Natural killer cell treated with Interleukin-12 subunit alpha and Interleukin-12 subunit beta and Interleukin-15 and Interleukin-18, amount 100 ng/mL, for 72 hours (primary cell): ENCODE measurements around the gene SWT1. TPM values are rescaled to one million over a fixed set of nuclear protein-coding genes. Genes with fewer than 3 reads are reported as not detected.

Experiments
- ATAC-seq, 2 donors: fragments of 150-1000 bp; cut with Tn5 transposase in 1 of 2; sonication (Bioruptor Pico), chemical (Tn5 transposase) in 1 of 2; 2 replicates each; pipeline ENCODE4 v1.10.0; 2021
- DNase-seq: peaks from one replicate; pipeline ENCODE4 v3.0.0; 2022; ENCODE audit warnings: low spot score
- H3K27ac Mint-ChIP-seq, 2 donors: 1 replicate in 1 of 2; 2 replicates in 1 of 2; pipeline ENCODE4 v1.8.0; 2022; ENCODE audit warnings: mixed read lengths in 2 of 2, mild to moderate bottlenecking in 1 of 2, moderate library complexity in 1 of 2
- H3K27me3 Mint-ChIP-seq, 2 donors: 1 replicate in 1 of 2; 2 replicates in 1 of 2; pipeline ENCODE4 v1.8.0; 2022; ENCODE audit warnings: mixed read lengths in 2 of 2
- H3K36me3 Mint-ChIP-seq: one replicate; pipeline ENCODE4 v1.8.0; 2022; ENCODE audit warnings: mixed read lengths
- H3K4me1 Mint-ChIP-seq, 2 donors: 1 replicate in 1 of 2; 2 replicates in 1 of 2; pipeline ENCODE4 v1.8.0; 2022; ENCODE audit warnings: low read depth in 2 of 2, mixed read lengths in 2 of 2, mild to moderate bottlenecking in 1 of 2
- H3K4me3 Mint-ChIP-seq: one replicate; pipeline ENCODE4 v1.8.0; 2022; ENCODE audit warnings: mixed read lengths
- H3K9me3 Mint-ChIP-seq: 2 replicates; pipeline ENCODE4 v1.8.0; 2022; ENCODE audit warnings: mixed read lengths
- total RNA-seq, 2 donors: library from RNA; stranded (reverse); gene quantifications; one replicate each; pipeline ENCODE4 v1.2.3, GENCODE V29; 2022

The SWT1 gene
- total RNA-seq, 2 donors from 2014 or later, result 2.2 to 2.3 TPM

GRCh38 chr1:185291652-185292051 lies 134.7 kb downstream of the SWT1 start:
- ATAC-seq (no peak), DNase-seq (no peak)
- Mint-ChIP-seq H3K9me3 (no peaks in the 10 kb centered on the region), H3K36me3 (peaks cover 43% of the 10 kb centered on the region), H3K4me3 (no peak overlapping the region), H3K27me3 (no peaks in the 10 kb centered on the region), H3K4me1 (peaks cover 32 to 41% of the 10 kb centered on the region in 2 donors), H3K27ac (peak overlapping the region; percentile 82 to 87)

GRCh38 chr1:185292237-185292636 lies 135.3 kb downstream of the SWT1 start:
- H3K9me3 Mint-ChIP-seq, result no peaks in the 10 kb centered on the region
- no peak for ATAC-seq
- H3K27ac Mint-ChIP-seq, result peak overlapping the region; percentile 82 to 87
- H3K4me3 Mint-ChIP-seq, result no peak overlapping the region
- H3K4me1 Mint-ChIP-seq, result peaks cover 30 to 38% of the 10 kb centered on the region in 2 donors
- H3K27me3 Mint-ChIP-seq, result no peaks in the 10 kb centered on the region
- no peak for DNase-seq
- H3K36me3 Mint-ChIP-seq, result peaks cover 46% of the 10 kb centered on the region

- H3K9me3 Mint-ChIP-seq, result no peaks in the 10 kb centered on the region
Measured at GRCh38 chr1:185293967-185294542, 137.1 kb downstream of the SWT1 start.

GRCh38 chr1:185295091-185295490 lies 138.1 kb downstream of the SWT1 start:
- Mint-ChIP-seq H3K9me3 (no peaks in the 10 kb centered on the region), H3K4me1 (peaks cover 33 to 38% of the 10 kb centered on the region in 2 donors), H3K36me3 (peaks cover 60% of the 10 kb centered on the region), H3K27me3 (no peaks in the 10 kb centered on the region), H3K27ac (peak overlapping the region; percentile 82 to 87), H3K4me3 (no peak overlapping the region)
- no peak for ATAC-seq
- no peak for DNase-seq

More at GRCh38 chr1:185293967-185294542, 137.1 kb downstream of the SWT1 start:
- ATAC-seq, result no peak
- no peak for DNase-seq
- peak overlapping the region; percentile 31 for H3K4me3 Mint-ChIP-seq
- H3K27me3 Mint-ChIP-seq, result no peaks in the 10 kb centered on the region
- peaks cover 60% of the 10 kb centered on the region for H3K36me3 Mint-ChIP-seq
- H3K27ac Mint-ChIP-seq, result peak overlapping the region; percentile 82 to 87
- peaks cover 36 to 43% of the 10 kb centered on the region in 2 donors for H3K4me1 Mint-ChIP-seq

GRCh38 chr1:185297982-185298381 lies 141.0 kb downstream of the SWT1 start:
- H3K4me3 Mint-ChIP-seq, result peak overlapping the region; percentile 1
- H3K36me3 Mint-ChIP-seq, result peaks cover 73% of the 10 kb centered on the region
- H3K4me1 Mint-ChIP-seq, result peaks cover 39 to 40% of the 10 kb centered on the region in 2 donors
- ATAC-seq (no peak), DNase-seq (no peak)
- peak overlapping the region; percentile 36 to 86 for H3K27ac Mint-ChIP-seq
- H3K9me3 Mint-ChIP-seq, result no peaks in the 10 kb centered on the region
- H3K27me3 Mint-ChIP-seq, result no peaks in the 10 kb centered on the region

GRCh38 chr1:185300152-185300551 lies 143.2 kb downstream of the SWT1 start:
- no peaks in the 10 kb centered on the region for H3K9me3 Mint-ChIP-seq
- H3K4me1 Mint-ChIP-seq, result peaks cover 45 to 47% of the 10 kb centered on the region in 2 donors

GRCh38 chr1:185305419-185305818 lies 148.5 kb downstream of the SWT1 start:
- peak overlapping the region; percentile 59 for H3K4me3 Mint-ChIP-seq
- H3K27ac Mint-ChIP-seq, result peak overlapping the region; percentile 78 to 79
- no peaks in the 10 kb centered on the region for H3K9me3 Mint-ChIP-seq
- ATAC-seq, result peak in 1 of 2 donors; percentile 43
- H3K27me3 Mint-ChIP-seq, result no peaks in the 10 kb centered on the region
- peaks cover 70% of the 10 kb centered on the region for H3K36me3 Mint-ChIP-seq
- peaks cover 40 to 51% of the 10 kb centered on the region in 2 donors for H3K4me1 Mint-ChIP-seq
- no peak for DNase-seq

More at GRCh38 chr1:185300152-185300551, 143.2 kb downstream of the SWT1 start:
- no peak overlapping the region for H3K4me3 Mint-ChIP-seq
- ATAC-seq, result no peak
- H3K36me3 Mint-ChIP-seq, result peaks cover 74% of the 10 kb centered on the region
- peak overlapping the region in 1 of 2 donors; percentile 55 for H3K27ac Mint-ChIP-seq
- no peaks in the 10 kb centered on the region for H3K27me3 Mint-ChIP-seq
- no peak for DNase-seq

- Mint-ChIP-seq H3K9me3 (no peaks in the 10 kb centered on the region), H3K36me3 (peaks cover 74% of the 10 kb centered on the region), H3K27ac (peak overlapping the region; percentile 78 to 79), H3K27me3 (no peaks in the 10 kb centered on the region), H3K4me3 (peak overlapping the region; percentile 80), H3K4me1 (peaks cover 43 to 58% of the 10 kb centered on the region in 2 donors)
- DNase-seq (no peak), ATAC-seq (no peak)
Measured at GRCh38 chr1:185308126-185308525, 151.2 kb downstream of the SWT1 start.

- DNase-seq (no peak), ATAC-seq (no peak)
- Mint-ChIP-seq H3K27me3 (no peaks in the 10 kb centered on the region), H3K36me3 (peaks cover 74% of the 10 kb centered on the region), H3K9me3 (no peaks in the 10 kb centered on the region), H3K4me3 (peak overlapping the region; percentile 92), H3K27ac (peak overlapping the region; percentile 87 to 98), H3K4me1 (peaks cover 39 to 59% of the 10 kb centered on the region in 2 donors)
Measured at GRCh38 chr1:185309566-185309965, 152.6 kb downstream of the SWT1 start.

- DNase-seq (no peak), ATAC-seq (no peak)
- Mint-ChIP-seq H3K4me1 (peaks cover 29 to 46% of the 10 kb centered on the region in 2 donors), H3K27ac (peak overlapping the region; percentile 87 to 98), H3K9me3 (no peaks in the 10 kb centered on the region), H3K27me3 (no peaks in the 10 kb centered on the region), H3K36me3 (peaks cover 70% of the 10 kb centered on the region), H3K4me3 (peak overlapping the region; percentile 92)
Measured at GRCh38 chr1:185311589-185312225, 154.7 kb downstream of the SWT1 start.

GRCh38 chr1:185312361-185313138 lies 155.6 kb downstream of the SWT1 start:
- Mint-ChIP-seq H3K36me3 (peaks cover 65% of the 10 kb centered on the region), H3K4me3 (peak overlapping the region; percentile 92), H3K27me3 (no peaks in the 10 kb centered on the region), H3K27ac (peak overlapping the region; percentile 87 to 98), H3K9me3 (no peaks in the 10 kb centered on the region), H3K4me1 (peaks cover 29 to 40% of the 10 kb centered on the region in 2 donors)
- no peak for ATAC-seq
- no peak for DNase-seq

GRCh38 chr1:185314411-185314810 lies 157.4 kb downstream of the SWT1 start:
- DNase-seq (no peak), ATAC-seq (no peak)
- no peaks in the 10 kb centered on the region for H3K27me3 Mint-ChIP-seq
- H3K27ac Mint-ChIP-seq, result peak overlapping the region; percentile 87 to 98
- peaks cover 39 to 52% of the 10 kb centered on the region in 2 donors for H3K4me1 Mint-ChIP-seq
- peaks cover 56% of the 10 kb centered on the region for H3K36me3 Mint-ChIP-seq
- H3K9me3 Mint-ChIP-seq, result no peaks in the 10 kb centered on the region
- peak overlapping the region; percentile 92 for H3K4me3 Mint-ChIP-seq

- H3K4me1 Mint-ChIP-seq, result peaks cover 43 to 58% of the 10 kb centered on the region in 2 donors
- peaks cover 57% of the 10 kb centered on the region for H3K36me3 Mint-ChIP-seq
- H3K9me3 Mint-ChIP-seq, result no peaks in the 10 kb centered on the region
- no peaks in the 10 kb centered on the region for H3K27me3 Mint-ChIP-seq
- DNase-seq (no peak), ATAC-seq (no peak)
- H3K4me3 Mint-ChIP-seq, result peak overlapping the region; percentile 92
- H3K27ac Mint-ChIP-seq, result peak overlapping the region; percentile 87 to 98
Measured at GRCh38 chr1:185315445-185316071, 158.6 kb downstream of the SWT1 start.
